A549 (cell line): ENCODE results near the gene SETD9. TPM values are rescaled to one million over a fixed set of nuclear protein-coding genes. Genes with fewer than 3 reads are reported as not detected.

Experiments used
- ATAC-seq, 2 experiments: fragments of 200-7000 bp in 1 of 2; fragments of >200 bp in 1 of 2; cut with Nextera tagmentation in 1 of 2; cut with Tn5 transposase in 1 of 2; 3 replicates each; pipeline versions ENCODE4 v1.8.0 to v1.9.1; 2018 to 2020; ENCODE audit warnings: mild to moderate bottlenecking in 1 of 2, moderate library complexity in 1 of 2
- CTCF ChIA-PET: fragments of 300-600 bp; sonication (Branson Sonifier 250); formaldehyde crosslinking; extraction: SDS; loops from one replicate; lab custom pipeline; 2021; ENCODE audit warnings: antibody characterized with exemption, inconsistent platforms; lab: Yijun Ruan, JAX
- POLR2A ChIA-PET: fragments of 350-600 bp; formaldehyde crosslinking; extraction: SDS; loops from one replicate; lab custom pipeline; 2021; ENCODE audit warnings: antibody characterized with exemption, inconsistent platforms; lab: Yijun Ruan, JAX
- DNase-seq, 2 experiments: peaks; one replicate each; pipeline versions ENCODE4 v3.0.0 to v3.0.0-alpha.2; 2011 to 2016; ENCODE audit warnings: low read depth in 1 of 2, low spot score in 1 of 2
- FAIRE-seq: peaks from 2 replicates; lab custom pipeline; 2011; peaks lifted over from hg19 to GRCh38; lab: Jason Lieb, UNC
- H3K27ac ChIP-seq, 2 experiments: fragments of >200 bp; sonication (Bioruptor Twin); formaldehyde crosslinking; 3 replicates each; pipeline ENCODE4 v1.5.1; 2016 to 2017
- H3K4me1 ChIP-seq: fragments of >200 bp; sonication (Bioruptor Twin); formaldehyde crosslinking; 3 replicates; pipeline ENCODE4 v1.6.1; 2016
- H3K4me2 ChIP-seq: fragments of >200 bp; sonication (Bioruptor Twin); formaldehyde crosslinking; 3 replicates; pipeline ENCODE4 v1.6.1; 2016
- H3K4me3 ChIP-seq: fragments of >200 bp; sonication (Bioruptor Twin); formaldehyde crosslinking; 3 replicates; pipeline ENCODE4 v1.5.1; 2016
- H3K9me3 ChIP-seq: fragments of >200 bp; sonication (Bioruptor Twin); formaldehyde crosslinking; 3 replicates; pipeline ENCODE4 v1.6.1; 2016
- BHLHE40 ChIP-seq: IDR thresholded peaks from 2 replicates; pipeline ENCODE4 v1.6.1; 2012; ENCODE audit warnings: low read depth, low read length, inconsistent platforms
- E2F6 ChIP-seq: IDR thresholded peaks from 2 replicates; pipeline ENCODE4 v1.6.1; 2012; ENCODE audit warnings: low read depth, borderline replicate concordance
- EHF ChIP-seq: fragments of 250-450 bp; sonication (Bioruptor Pico); IDR thresholded peaks from 2 replicates; pipeline ENCODE4 v1.5.0; 2020; ENCODE audit warnings: mild to moderate bottlenecking
- ELK1 ChIP-seq: fragments of 150-350 bp; IDR thresholded peaks from 2 replicates; pipeline ENCODE4 v1.6.1; 2014; ENCODE audit warnings: low read depth, mild to moderate bottlenecking, low read length
- EP300 ChIP-seq, 2 experiments: fragments of >200 bp; sonication (Bioruptor Twin); formaldehyde crosslinking; IDR thresholded peaks; 2 replicates in 1 of 2; 3 replicates in 1 of 2; pipeline ENCODE4 v1.6.1; 2016 to 2017
- FOSB ChIP-seq: fragments of 250-450 bp; sonication (Bioruptor Pico); IDR thresholded peaks from 2 replicates; pipeline ENCODE4 v1.5.0; 2020; ENCODE audit warnings: mild to moderate bottlenecking, moderate library complexity
- HEYL ChIP-seq: fragments of 250-450 bp; sonication (Bioruptor Pico); IDR thresholded peaks from 2 replicates; pipeline ENCODE4 v1.8.0; 2021; ENCODE audit warnings: mild to moderate bottlenecking, moderate library complexity
- JUN ChIP-seq, 2 experiments: fragments of >200 bp; sonication (Bioruptor Twin); formaldehyde crosslinking; IDR thresholded peaks; 2 replicates in 1 of 2; 3 replicates in 1 of 2; pipeline ENCODE4 v1.6.1; 2016 to 2017
- MAZ ChIP-seq: fragments of 150-350 bp; IDR thresholded peaks from 2 replicates; pipeline ENCODE4 v1.6.1; 2014; ENCODE audit warnings: antibody characterized with exemption, low read depth, low read length, borderline replicate concordance
- POLR2A ChIP-seq: IDR thresholded peaks from 2 replicates; pipeline ENCODE4 v1.6.1; 2012; ENCODE audit warnings: mild to moderate bottlenecking, low read length
- POLR2AphosphoS2 ChIP-seq: conservative IDR thresholded peaks from 2 replicates; pipeline ENCODE4 v1.6.1; 2012; ENCODE audit warnings: low read length, improper control_type of control experiment, inconsistent platforms
- RAD21 ChIP-seq, 2 experiments: fragments of >200 bp in 1 of 2; sonication (Bioruptor Twin) in 1 of 2; formaldehyde crosslinking in 1 of 2; IDR thresholded peaks in 1 of 2; conservative IDR thresholded peaks in 1 of 2; 2 replicates in 1 of 2; 3 replicates in 1 of 2; pipeline ENCODE4 v1.6.1; 2012 to 2018; ENCODE audit warnings: inconsistent platforms in 1 of 2
- RARB ChIP-seq: fragments of 250-450 bp; sonication (Bioruptor Pico); IDR thresholded peaks from 2 replicates; pipeline ENCODE4 v1.8.0; 2021; ENCODE audit warnings: mild to moderate bottlenecking, moderate library complexity
- RFX5 ChIP-seq: fragments of 450-650 bp; IDR thresholded peaks from 2 replicates; pipeline ENCODE4 v1.7.1; 2014; ENCODE audit warnings: antibody characterized with exemption, mild to moderate bottlenecking, moderate library complexity
- ZSCAN20 ChIP-seq: fragments of 250-450 bp; sonication (Bioruptor Pico); IDR thresholded peaks from 2 replicates; pipeline ENCODE4 v1.8.0; 2022; ENCODE audit warnings: mild to moderate bottlenecking, moderate library complexity
- WGBS: methylation state at CpG from one replicate; pipeline ENCODE4 v1.1.6; 2017; ENCODE audit errors: missing lambda C conversion rate; 5-methylcytosine and 5-hydroxymethylcytosine counted together
- polyA plus RNA-seq, 4 experiments: library from polyadenylated mRNA; depleted of rRNA in 3 of 4; stranded (reverse); fragments of >200 nt; fragmentation: RNase III in 1 of 4; extraction: RNeasy Plus Mini Kit Qiagen cat#74134 plus additional on column Dnase treatment in 1 of 4; gene quantifications; 2 replicates in 3 of 4; 3 replicates in 1 of 4; pipeline ENCODE4 v1.2.3, GENCODE V29; 2011 to 2017
- TF ChIP-seq, protein P1 (sequence below): IDR thresholded peaks from 2 replicates; pipeline ENCODE4 v1.6.1; 2012
- TF ChIP-seq, protein P2 (sequence below): fragments of >200 bp; sonication (Bioruptor Twin); formaldehyde crosslinking; IDR thresholded peaks from 2 replicates; pipeline ENCODE4 v1.6.1; 2016
- TF ChIP-seq, protein P3 (sequence below): fragments of >200 bp; sonication (Bioruptor Twin); formaldehyde crosslinking; IDR thresholded peaks from 3 replicates; pipeline ENCODE4 v1.6.1; 2016
- TF ChIP-seq, protein P4 (sequence below): fragments of 200-600 bp; sonication (generic); IDR thresholded peaks from 2 replicates; pipeline ENCODE4 v1.6.1; 2016; ENCODE audit warnings: antibody characterized with exemption, mild to moderate bottlenecking, moderate library complexity

Gene SETD9
- polyA plus RNA-seq, 2 of the 4 experiments (the other 2 are of a cell fraction): 8.5 to 13.1 TPM

GRCh38 chr5:56900395-56900794, 9.0 kb upstream of the SETD9 start:
- H3K4me3 ChIP-seq: no peak overlapping the region
- DNase-seq: no peak
- H3K4me1 ChIP-seq: no peaks in the 10 kb centered on the region
- FAIRE-seq: no peak
- no peak overlapping the region for H3K4me2 ChIP-seq
- ChIA-PET POLR2A (interaction anchor here (1.8 kb wide), 1 partner anchor 9 kb away, joined by 9 read pairs; the partner anchor contains the start of gene SETD9), CTCF (interaction anchor here (0.7 to 11.8 kb wide), 47 partner anchors 9 to 655 kb away, joined by 3 to 112 read pairs (median 4); partner anchors contain the start of gene SETD9)
- TF ChIP-seq POLR2A (no peak), MAZ (no peak), ZSCAN20 (CRISPR knock-in tag) (no peak), EHF (no peak), POLR2AphosphoS2 (no peak), ELK1 (no peak), HEYL (CRISPR knock-in tag) (no peak), EP300 (IDR thresholded peaks at IDR 0.05) (no peak), RARB (CRISPR knock-in tag) (no peak), JUN (IDR thresholded peaks at IDR 0.05) (no peak), RAD21 (conservative IDR thresholded peaks at IDR 0.05 in 1 of 2, IDR thresholded peaks at IDR 0.05 in 1 of 2) (no peak), FOSB (CRISPR knock-in tag) (no peak), BHLHE40 (no peak), RFX5 (no peak), E2F6 (no peak)
- TF ChIP-seq, protein P1, sequence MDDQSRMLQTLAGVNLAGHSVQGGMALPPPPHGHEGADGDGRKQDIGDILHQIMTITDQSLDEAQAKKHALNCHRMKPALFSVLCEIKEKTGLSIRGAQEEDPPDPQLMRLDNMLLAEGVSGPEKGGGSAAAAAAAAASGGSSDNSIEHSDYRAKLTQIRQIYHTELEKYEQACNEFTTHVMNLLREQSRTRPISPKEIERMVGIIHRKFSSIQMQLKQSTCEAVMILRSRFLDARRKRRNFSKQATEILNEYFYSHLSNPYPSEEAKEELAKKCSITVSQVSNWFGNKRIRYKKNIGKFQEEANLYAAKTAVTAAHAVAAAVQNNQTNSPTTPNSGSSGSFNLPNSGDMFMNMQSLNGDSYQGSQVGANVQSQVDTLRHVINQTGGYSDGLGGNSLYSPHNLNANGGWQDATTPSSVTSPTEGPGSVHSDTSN: no peak
- TF ChIP-seq, protein P2, sequence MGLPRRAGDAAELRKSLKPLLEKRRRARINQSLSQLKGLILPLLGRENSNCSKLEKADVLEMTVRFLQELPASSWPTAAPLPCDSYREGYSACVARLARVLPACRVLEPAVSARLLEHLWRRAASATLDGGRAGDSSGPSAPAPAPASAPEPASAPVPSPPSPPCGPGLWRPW: no peak
- TF ChIP-seq, protein P3, sequence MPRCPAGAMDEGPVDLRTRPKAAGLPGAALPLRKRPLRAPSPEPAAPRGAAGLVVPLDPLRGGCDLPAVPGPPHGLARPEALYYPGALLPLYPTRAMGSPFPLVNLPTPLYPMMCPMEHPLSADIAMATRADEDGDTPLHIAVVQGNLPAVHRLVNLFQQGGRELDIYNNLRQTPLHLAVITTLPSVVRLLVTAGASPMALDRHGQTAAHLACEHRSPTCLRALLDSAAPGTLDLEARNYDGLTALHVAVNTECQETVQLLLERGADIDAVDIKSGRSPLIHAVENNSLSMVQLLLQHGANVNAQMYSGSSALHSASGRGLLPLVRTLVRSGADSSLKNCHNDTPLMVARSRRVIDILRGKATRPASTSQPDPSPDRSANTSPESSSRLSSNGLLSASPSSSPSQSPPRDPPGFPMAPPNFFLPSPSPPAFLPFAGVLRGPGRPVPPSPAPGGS: no peak
- TF ChIP-seq, protein P4, sequence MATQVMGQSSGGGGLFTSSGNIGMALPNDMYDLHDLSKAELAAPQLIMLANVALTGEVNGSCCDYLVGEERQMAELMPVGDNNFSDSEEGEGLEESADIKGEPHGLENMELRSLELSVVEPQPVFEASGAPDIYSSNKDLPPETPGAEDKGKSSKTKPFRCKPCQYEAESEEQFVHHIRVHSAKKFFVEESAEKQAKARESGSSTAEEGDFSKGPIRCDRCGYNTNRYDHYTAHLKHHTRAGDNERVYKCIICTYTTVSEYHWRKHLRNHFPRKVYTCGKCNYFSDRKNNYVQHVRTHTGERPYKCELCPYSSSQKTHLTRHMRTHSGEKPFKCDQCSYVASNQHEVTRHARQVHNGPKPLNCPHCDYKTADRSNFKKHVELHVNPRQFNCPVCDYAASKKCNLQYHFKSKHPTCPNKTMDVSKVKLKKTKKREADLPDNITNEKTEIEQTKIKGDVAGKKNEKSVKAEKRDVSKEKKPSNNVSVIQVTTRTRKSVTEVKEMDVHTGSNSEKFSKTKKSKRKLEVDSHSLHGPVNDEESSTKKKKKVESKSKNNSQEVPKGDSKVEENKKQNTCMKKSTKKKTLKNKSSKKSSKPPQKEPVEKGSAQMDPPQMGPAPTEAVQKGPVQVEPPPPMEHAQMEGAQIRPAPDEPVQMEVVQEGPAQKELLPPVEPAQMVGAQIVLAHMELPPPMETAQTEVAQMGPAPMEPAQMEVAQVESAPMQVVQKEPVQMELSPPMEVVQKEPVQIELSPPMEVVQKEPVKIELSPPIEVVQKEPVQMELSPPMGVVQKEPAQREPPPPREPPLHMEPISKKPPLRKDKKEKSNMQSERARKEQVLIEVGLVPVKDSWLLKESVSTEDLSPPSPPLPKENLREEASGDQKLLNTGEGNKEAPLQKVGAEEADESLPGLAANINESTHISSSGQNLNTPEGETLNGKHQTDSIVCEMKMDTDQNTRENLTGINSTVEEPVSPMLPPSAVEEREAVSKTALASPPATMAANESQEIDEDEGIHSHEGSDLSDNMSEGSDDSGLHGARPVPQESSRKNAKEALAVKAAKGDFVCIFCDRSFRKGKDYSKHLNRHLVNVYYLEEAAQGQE: no peak
- 39% methylated on average over 4 of the region's 4 CpGs for WGBS
- H3K27ac ChIP-seq: no peak overlapping the region
- peak in 1 of 2 experiments; percentile 57; a peak in 4 of 6 replicates for ATAC-seq
- H3K9me3 ChIP-seq: peaks cover 13% of the 10 kb centered on the region; the same call in 2 of the 3 replicates
